Tibial nerve (tissue), 4 donors: ENCODE measurements around the gene CCDC85C. TPM values are rescaled to one million over a fixed set of nuclear protein-coding genes. Genes with fewer than 3 reads are reported as not detected.

Experiments
- DNase-seq, 2 donors: peaks; one replicate each; pipeline ENCODE4 v3.0.0-alpha.2; 2019; ENCODE audit warnings: low spot score in 2 of 2
- H3K27ac ChIP-seq, 4 donors: fragments of 200-600 bp; sonication (generic) in 3 of 4; one replicate each; pipeline ENCODE4 v1.5.1; 2017 to 2019; ENCODE audit warnings: mild to moderate bottlenecking in 1 of 4
- H3K27me3 ChIP-seq, 2 donors: fragments of 200-600 bp; sonication (generic) in 1 of 2; one replicate each; pipeline versions ENCODE4 v1.5.1 to v1.6.0; 2017 to 2019
- H3K36me3 ChIP-seq, 3 donors: fragments of 200-600 bp; sonication (generic); one replicate each; pipeline ENCODE4 v1.5.1; 2018 to 2019
- H3K4me1 ChIP-seq, 4 donors: fragments of 200-600 bp; sonication (generic) in 3 of 4; one replicate each; pipeline ENCODE4 v1.5.1; 2017 to 2019
- H3K4me3 ChIP-seq, 4 donors: fragments of 200-600 bp; sonication (generic) in 3 of 4; one replicate each; pipeline ENCODE4 v1.5.1; 2017 to 2019; ENCODE audit warnings: mild to moderate bottlenecking in 1 of 4, moderate library complexity in 1 of 4
- H3K9me3 ChIP-seq, 4 donors: fragments of 200-600 bp; sonication (generic) in 3 of 4; one replicate each; pipeline ENCODE4 v1.5.1; 2017 to 2019
- EP300 ChIP-seq, 2 donors: sonication (generic); formaldehyde crosslinking; IDR thresholded peaks; one replicate each; pipeline ENCODE4 v1.6.1; 2017; ENCODE audit warnings: antibody characterized with exemption in 2 of 2, mild to moderate bottlenecking in 1 of 2
- POLR2A ChIP-seq, 2 donors: fragments of 450-650 bp; IDR thresholded peaks; one replicate each; pipeline ENCODE4 v1.6.1; 2017; ENCODE audit warnings: antibody characterized with exemption in 2 of 2, mild to moderate bottlenecking in 2 of 2, moderate library complexity in 2 of 2
- WGBS, 2 donors: methylation state at CpG; one replicate each; pipeline ENCODE4 v1.1.5; 2018; 5-methylcytosine and 5-hydroxymethylcytosine counted together
- total RNA-seq, 4 donors: library from RNA; depleted of rRNA; stranded (reverse); fragments of >200 nt; gene quantifications; one replicate each; pipeline ENCODE4 v1.1.0, GENCODE V29; 2016
- TF ChIP-seq, protein P1 (sequence below), 5 experiments: fragments of 200-600 bp in 3 of 5; fragments of 450-650 bp in 2 of 5; sonication (generic) in 3 of 5; IDR thresholded peaks; one replicate each; pipeline ENCODE4 v1.5.1; 2016 to 2019; ENCODE audit warnings: antibody characterized with exemption in 5 of 5, mild to moderate bottlenecking in 3 of 5, moderate library complexity in 2 of 5

The CCDC85C gene
- total RNA-seq, 4 donors from 2014 or later: 0.60 to 4.6 (median 1.8) TPM

DNA sequence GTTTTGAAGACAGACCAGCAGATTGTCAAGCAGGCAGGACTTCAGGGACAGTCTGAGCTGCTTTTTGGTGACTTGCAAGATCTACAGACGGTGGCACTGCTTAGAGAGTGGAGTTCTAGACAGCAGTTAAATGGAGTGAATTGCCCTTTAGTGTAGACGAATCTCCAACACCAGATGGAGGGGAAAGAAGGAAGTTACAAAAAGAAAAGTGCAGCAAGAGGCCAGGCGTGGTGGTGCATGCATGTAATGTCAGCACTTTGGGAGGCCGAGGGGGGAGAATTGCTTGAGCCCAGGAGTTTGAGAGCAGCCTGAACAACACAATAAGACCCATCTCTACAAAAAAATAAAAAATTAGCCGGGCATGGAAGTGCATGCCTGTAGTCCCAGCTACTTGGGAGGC is 32.5 kb upstream of the CCDC85C start:
- 71 to 80% methylated on average over 5 of the region's 5 CpGs for WGBS, 2 donors
- no peaks in the 10 kb centered on the region for H3K9me3 ChIP-seq
- no peaks in the 10 kb centered on the region for H3K4me1 ChIP-seq
- no peak for TF ChIP-seq EP300 (IDR thresholded peaks at IDR 0.05)
- TF ChIP-seq POLR2A (IDR thresholded peaks at IDR 0.05): no peak
- TF ChIP-seq, protein P1, sequence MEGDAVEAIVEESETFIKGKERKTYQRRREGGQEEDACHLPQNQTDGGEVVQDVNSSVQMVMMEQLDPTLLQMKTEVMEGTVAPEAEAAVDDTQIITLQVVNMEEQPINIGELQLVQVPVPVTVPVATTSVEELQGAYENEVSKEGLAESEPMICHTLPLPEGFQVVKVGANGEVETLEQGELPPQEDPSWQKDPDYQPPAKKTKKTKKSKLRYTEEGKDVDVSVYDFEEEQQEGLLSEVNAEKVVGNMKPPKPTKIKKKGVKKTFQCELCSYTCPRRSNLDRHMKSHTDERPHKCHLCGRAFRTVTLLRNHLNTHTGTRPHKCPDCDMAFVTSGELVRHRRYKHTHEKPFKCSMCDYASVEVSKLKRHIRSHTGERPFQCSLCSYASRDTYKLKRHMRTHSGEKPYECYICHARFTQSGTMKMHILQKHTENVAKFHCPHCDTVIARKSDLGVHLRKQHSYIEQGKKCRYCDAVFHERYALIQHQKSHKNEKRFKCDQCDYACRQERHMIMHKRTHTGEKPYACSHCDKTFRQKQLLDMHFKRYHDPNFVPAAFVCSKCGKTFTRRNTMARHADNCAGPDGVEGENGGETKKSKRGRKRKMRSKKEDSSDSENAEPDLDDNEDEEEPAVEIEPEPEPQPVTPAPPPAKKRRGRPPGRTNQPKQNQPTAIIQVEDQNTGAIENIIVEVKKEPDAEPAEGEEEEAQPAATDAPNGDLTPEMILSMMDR (IDR thresholded peaks at IDR 0.05): no peak
- no peaks in the 10 kb centered on the region for H3K27me3 ChIP-seq
- no peaks in the 10 kb centered on the region for H3K36me3 ChIP-seq
- no peak overlapping the region for H3K4me3 ChIP-seq
- DNase-seq: no peak
- H3K27ac ChIP-seq: no peak overlapping the region

- DNase-seq: no peak
- H3K4me1 ChIP-seq: no peaks in the 10 kb centered on the region
- WGBS, 2 donors: 77 to 82% methylated on average over 8 of the region's 8 CpGs
- H3K36me3 ChIP-seq: no peaks in the 10 kb centered on the region
- H3K9me3 ChIP-seq: no peaks in the 10 kb centered on the region
- H3K27me3 ChIP-seq: no peaks in the 10 kb centered on the region
- TF ChIP-seq, protein P1 (IDR thresholded peaks at IDR 0.05): no peak
- no peak for TF ChIP-seq POLR2A (IDR thresholded peaks at IDR 0.05)
- no peak for TF ChIP-seq EP300 (IDR thresholded peaks at IDR 0.05)
- no peak overlapping the region for H3K4me3 ChIP-seq
- H3K27ac ChIP-seq: no peak overlapping the region
Observed at GRCh38 chr14:99635116-99635515, 31.1 kb upstream of the CCDC85C start.

GRCh38 chr14:99634443-99634842 is 30.4 kb upstream of the CCDC85C start:
- TF ChIP-seq POLR2A (IDR thresholded peaks at IDR 0.05): no peak
- no peak for TF ChIP-seq EP300 (IDR thresholded peaks at IDR 0.05)
- TF ChIP-seq, protein P1 (IDR thresholded peaks at IDR 0.05): no peak
- 73 to 89% methylated on average over 10 of the region's 10 CpGs for WGBS, 2 donors
- no peak for DNase-seq
- H3K27me3 ChIP-seq: no peaks in the 10 kb centered on the region
- no peaks in the 10 kb centered on the region for H3K9me3 ChIP-seq
- H3K27ac ChIP-seq: no peak overlapping the region
- no peaks in the 10 kb centered on the region for H3K36me3 ChIP-seq
- no peak overlapping the region for H3K4me3 ChIP-seq
- no peaks in the 10 kb centered on the region for H3K4me1 ChIP-seq

- H3K27me3 ChIP-seq: no peaks in the 10 kb centered on the region
- no peaks in the 10 kb centered on the region for H3K9me3 ChIP-seq
- DNase-seq: no peak
- no peak overlapping the region for H3K4me3 ChIP-seq
- WGBS, 2 donors: 72 to 76% methylated on average over 10 of the region's 10 CpGs
- no peak for TF ChIP-seq POLR2A (IDR thresholded peaks at IDR 0.05)
- TF ChIP-seq EP300 (IDR thresholded peaks at IDR 0.05): no peak
- TF ChIP-seq, protein P1 (IDR thresholded peaks at IDR 0.05): no peak
- H3K36me3 ChIP-seq: no peaks in the 10 kb centered on the region
- H3K4me1 ChIP-seq: no peaks in the 10 kb centered on the region
- H3K27ac ChIP-seq: no peak overlapping the region
Observed at GRCh38 chr14:99633918-99634317, 29.9 kb upstream of the CCDC85C start.

DNA sequence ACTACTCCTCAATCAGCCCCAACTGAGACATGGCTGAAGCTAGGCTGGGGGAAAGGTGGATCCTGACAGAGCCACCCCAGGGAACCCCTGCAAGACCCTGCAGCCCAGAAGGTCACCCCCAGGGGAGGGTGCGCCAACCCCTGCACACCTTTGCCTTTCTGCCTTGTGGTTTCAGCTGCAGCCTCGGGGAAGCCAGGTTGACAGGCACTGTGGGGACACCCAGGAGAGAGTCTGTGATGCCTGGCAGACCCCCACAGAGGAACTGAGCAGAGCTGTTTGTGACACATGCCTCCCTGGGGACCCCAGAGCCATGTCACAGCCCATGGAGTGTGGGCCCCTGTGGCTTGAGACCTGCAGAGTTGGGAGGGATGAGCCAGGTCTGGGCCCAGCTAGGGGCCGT is 29.1 kb upstream of the CCDC85C start:
- H3K4me1 ChIP-seq: no peaks in the 10 kb centered on the region
- H3K27me3 ChIP-seq: no peaks in the 10 kb centered on the region
- no peaks in the 10 kb centered on the region for H3K9me3 ChIP-seq
- 83 to 92% methylated on average over 2 of the region's 3 CpGs for WGBS, 2 donors
- H3K27ac ChIP-seq: no peak overlapping the region
- H3K4me3 ChIP-seq: no peak overlapping the region
- no peak for DNase-seq
- TF ChIP-seq, protein P1 (IDR thresholded peaks at IDR 0.05): no peak
- TF ChIP-seq POLR2A (IDR thresholded peaks at IDR 0.05): no peak
- TF ChIP-seq EP300 (IDR thresholded peaks at IDR 0.05): no peak
- no peaks in the 10 kb centered on the region for H3K36me3 ChIP-seq
